ENCODE measurements around the gene CCDC40. TPM values are rescaled to one million over a fixed set of nuclear protein-coding genes. Genes with fewer than 3 reads are reported as not detected.

CCDC40 gene
- total RNA-seq, 2 experiments from 2014 or later, result 0.64 to 0.77 TPM

- CTCF ChIA-PET, result no interaction called here
- H3K27me3 Mint-ChIP-seq, result no peaks in the 10 kb centered on the region
Measured at GRCh38 chr17:79988185-79988971, 48.1 kb upstream of the CCDC40 start.

GRCh38 chr17:79989106-79989835 lies 47.2 kb upstream of the CCDC40 start:
- POLR2A ChIA-PET, result no interaction called here
- DNase-seq, result no peak
- H3K27ac Mint-ChIP-seq, result no peak overlapping the region
- H3K4me3 ChIP-seq (ENCODE audit: low read length), result no peak overlapping the region
- ATAC-seq (ENCODE audit: poor library complexity), result no peak
- H3K36me3 Mint-ChIP-seq (ENCODE audit: low read depth), result no peaks in the 10 kb centered on the region
- TF ChIP-seq CTCF (IDR thresholded peaks at IDR 0.05), result no peak
- no peaks in the 10 kb centered on the region for H3K27me3 ChIP-seq (ENCODE audit: control insufficient read depth in 1 of 2, insufficient read depth in 2 of 2, low read length in 2 of 2)
- no peak overlapping the region for H3K4me3 Mint-ChIP-seq
- no peaks in the 10 kb centered on the region for H3K9me3 ChIP-seq (ENCODE audit: control insufficient read depth in 1 of 2, insufficient read depth in 1 of 2, low read length in 2 of 2)
- CTCF ChIA-PET, result no interaction called here
- no peaks in the 10 kb centered on the region for H3K27me3 Mint-ChIP-seq
- intact Hi-C loops (cut with DNase I, micrococcal nuclease), result no loop called here
- H3K36me3 ChIP-seq (ENCODE audit: insufficient read depth, low read length), result no peaks in the 10 kb centered on the region
- H3K4me1 ChIP-seq (ENCODE audit: insufficient read depth, low read length), result peaks cover 36% of the 10 kb centered on the region
- H3K27ac ChIP-seq (ENCODE audit: low read depth in 1 of 2, low read length in 2 of 2), result no peak overlapping the region
- H3K4me1 Mint-ChIP-seq (ENCODE audit: low read depth), result peaks cover 37% of the 10 kb centered on the region
- H3K9me3 Mint-ChIP-seq, result no peaks in the 10 kb centered on the region

More at GRCh38 chr17:79988185-79988971, 48.1 kb upstream of the CCDC40 start:
- ATAC-seq (ENCODE audit: poor library complexity) (no peak), DNase-seq (no peak)
- Histone ChIP-seq H3K4me3 (ENCODE audit: low read length) (no peak overlapping the region), H3K9me3 (ENCODE audit: control insufficient read depth in 1 of 2, insufficient read depth in 1 of 2, low read length in 2 of 2) (no peaks in the 10 kb centered on the region), H3K36me3 (ENCODE audit: insufficient read depth, low read length) (no peaks in the 10 kb centered on the region), H3K4me1 (ENCODE audit: insufficient read depth, low read length) (peaks cover 28% of the 10 kb centered on the region), H3K27me3 (ENCODE audit: control insufficient read depth in 1 of 2, insufficient read depth in 2 of 2, low read length in 2 of 2) (no peaks in the 10 kb centered on the region), H3K27ac (ENCODE audit: low read depth in 1 of 2, low read length in 2 of 2) (no peak overlapping the region)
- Mint-ChIP-seq H3K36me3 (ENCODE audit: low read depth) (no peaks in the 10 kb centered on the region), H3K4me1 (ENCODE audit: low read depth) (peaks cover 29% of the 10 kb centered on the region), H3K4me3 (peak overlapping the region; percentile 60), H3K27ac (peak overlapping the region; percentile 49), H3K9me3 (no peaks in the 10 kb centered on the region)
- intact Hi-C loops (cut with DNase I, micrococcal nuclease), result no loop called here
- TF ChIP-seq CTCF (IDR thresholded peaks at IDR 0.05), result no peak
- POLR2A ChIA-PET, result no interaction called here

- H3K36me3 Mint-ChIP-seq (ENCODE audit: low read depth), result no peaks in the 10 kb centered on the region
- ATAC-seq (ENCODE audit: poor library complexity), result no peak
- H3K27me3 Mint-ChIP-seq, result no peaks in the 10 kb centered on the region
- no peak overlapping the region for H3K27ac Mint-ChIP-seq
- intact Hi-C loops (cut with DNase I, micrococcal nuclease), result loop anchor here (2.0 to 10.0 kb wide), 3 partner anchors 145 to 915 kb away; partner anchors contain the start of gene ENGASE (in 1 of the 2)
- Histone ChIP-seq H3K9me3 (ENCODE audit: control insufficient read depth in 1 of 2, insufficient read depth in 1 of 2, low read length in 2 of 2) (no peaks in the 10 kb centered on the region), H3K36me3 (ENCODE audit: insufficient read depth, low read length) (no peaks in the 10 kb centered on the region), H3K4me3 (ENCODE audit: low read length) (no peak overlapping the region), H3K27ac (ENCODE audit: low read depth in 1 of 2, low read length in 2 of 2) (no peak overlapping the region), H3K27me3 (ENCODE audit: control insufficient read depth in 1 of 2, insufficient read depth in 2 of 2, low read length in 2 of 2) (no peaks in the 10 kb centered on the region), H3K4me1 (ENCODE audit: insufficient read depth, low read length) (peaks cover 36% of the 10 kb centered on the region)
- POLR2A ChIA-PET, result no interaction called here
- CTCF ChIA-PET, result no interaction called here
- peak overlapping the region; percentile 5 for H3K4me3 Mint-ChIP-seq
- no peak for DNase-seq
- peaks cover 37% of the 10 kb centered on the region for H3K4me1 Mint-ChIP-seq (ENCODE audit: low read depth)
- no peaks in the 10 kb centered on the region for H3K9me3 Mint-ChIP-seq
- no peak for TF ChIP-seq CTCF (IDR thresholded peaks at IDR 0.05)
Measured at GRCh38 chr17:79990051-79990592, 46.3 kb upstream of the CCDC40 start.

All from CD4-positive, alpha-beta T cell (primary cell).